ENCODE results near the gene MGLL.

- TF ChIP-seq CTCF (IDR thresholded peaks at IDR 0.05; ENCODE audit: borderline replicate concordance, extremely low read depth, low read length, poor library complexity, severe bottlenecking), result no peak
- no peak for TF ChIP-seq EZH2 (IDR thresholded peaks at IDR 0.05; ENCODE audit: borderline replicate concordance, low read depth, low read length, severe bottlenecking)
Observed at GRCh38 chr3:127669541-127670228, 152.6 kb downstream of the MGLL start.
